OCI-LY7 (cell line): ENCODE data around the gene ZBED5. TPM values are rescaled to one million over a fixed set of nuclear protein-coding genes. Genes with fewer than 3 reads are reported as not detected.

ENCODE experiments used
- BruUV-seq: library from RNA; stranded (reverse); fragments of 400-500 nt; replicated peaks from 2 replicates; lab custom pipeline; 2021; lab: Mats Ljungman, UMichigan
- CTCF ChIA-PET: fragments of 300-600 bp; sonication (Branson Sonifier 250); formaldehyde crosslinking; loops from one replicate; lab custom pipeline; 2022; ENCODE audit warnings: antibody characterized with exemption; ENCODE audit not compliant: unreplicated experiment; lab: Charles Lee
- POLR2A ChIA-PET: fragments of 300-600 bp; sonication (Branson Sonifier 250); formaldehyde crosslinking; loops from one replicate; lab custom pipeline; 2022; ENCODE audit warnings: antibody characterized with exemption; lab: Charles Lee
- DNase-seq: peaks from one replicate; pipeline ENCODE4 v3.0.0-alpha.2; 2015; ENCODE audit warnings: low spot score
- H2AFZ ChIP-seq: fragments of 200-600 bp; sonication (generic), shearing (Covaris generic); 2 replicates; pipeline ENCODE4 v1.6.1; 2014; ENCODE audit warnings: mild to moderate bottlenecking, antibody characterized with exemption, low read length, moderate library complexity
- H3K27ac ChIP-seq: fragments of 200-600 bp; sonication (generic); 2 replicates; pipeline ENCODE4 v1.5.1; 2014; ENCODE audit warnings: mixed run types, low read depth, mild to moderate bottlenecking, moderate library complexity, low read length, inconsistent platforms; ENCODE audit not compliant: poor library complexity, severe bottlenecking
- H3K36me3 ChIP-seq: fragments of 200-600 bp; sonication (generic); 2 replicates; pipeline ENCODE4 v1.6.1; 2014; ENCODE audit warnings: mild to moderate bottlenecking, antibody characterized with exemption, low read length, moderate library complexity, mixed read lengths; ENCODE audit not compliant: insufficient read depth
- H3K4me1 ChIP-seq: fragments of 200-600 bp; sonication (generic); 2 replicates; pipeline ENCODE4 v1.5.1; 2014; ENCODE audit warnings: mild to moderate bottlenecking, low read length; ENCODE audit not compliant: insufficient read depth, poor library complexity, severe bottlenecking
- H3K4me2 ChIP-seq: fragments of 200-600 bp; sonication (generic); 2 replicates; pipeline ENCODE4 v1.6.1; 2014; ENCODE audit warnings: mild to moderate bottlenecking, low read length
- H3K4me3 ChIP-seq: fragments of 200-600 bp; sonication (generic); 2 replicates; pipeline ENCODE4 v1.5.1; 2014; ENCODE audit warnings: mild to moderate bottlenecking, low read depth, low read length; ENCODE audit not compliant: poor library complexity, severe bottlenecking
- H3K79me2 ChIP-seq: fragments of 200-600 bp; sonication (generic); 2 replicates; pipeline ENCODE4 v1.6.1; 2016; ENCODE audit warnings: low read depth, mild to moderate bottlenecking, low read length, moderate library complexity, mixed read lengths; ENCODE audit not compliant: insufficient read depth
- H3K9me2 ChIP-seq: fragments of 200-600 bp; sonication (generic); 2 replicates; pipeline ENCODE4 v1.6.1; 2016; ENCODE audit warnings: mild to moderate bottlenecking, low read length, mixed read lengths; ENCODE audit not compliant: insufficient read depth
- H3K9me3 ChIP-seq: fragments of 200-600 bp; sonication (generic); 2 replicates; pipeline ENCODE4 v1.6.1; 2014; ENCODE audit warnings: mild to moderate bottlenecking, mixed run types, low read length, mixed read lengths
- H4K20me1 ChIP-seq: fragments of 200-600 bp; sonication (generic); 2 replicates; pipeline ENCODE4 v1.6.1; 2014; ENCODE audit warnings: mild to moderate bottlenecking, antibody characterized with exemption, low read length, moderate library complexity, mixed read lengths; ENCODE audit not compliant: insufficient read depth
- CTCF ChIP-seq: fragments of 200-600 bp; sonication (generic); conservative IDR thresholded peaks from 2 replicates; pipeline ENCODE4 v1.5.1; 2014; ENCODE audit warnings: mild to moderate bottlenecking, antibody characterized with exemption, low read length, moderate library complexity, mixed read lengths
- EZH2phosphoT487 ChIP-seq: fragments of 200-600 bp; sonication (generic); IDR thresholded peaks from 2 replicates; pipeline ENCODE4 v1.6.1; 2018; ENCODE audit warnings: low read depth, borderline replicate concordance, mild to moderate bottlenecking, mixed run types, antibody characterized with exemption, low read length, moderate library complexity, mixed read lengths
- intact Hi-C: fragments of 100-400 bp; cut with micrococcal nuclease; formaldehyde crosslinking; loops from one replicate; pipeline ENCODE4 v1.10.0; 2022; ENCODE audit not compliant: unreplicated experiment
- total RNA-seq, 2 experiments: library from RNA; depleted of rRNA in 1 of 2; stranded (reverse); fragments of >200 nt in 1 of 2; shearing (Covaris generic) in 1 of 2; gene quantifications; 2 replicates each; pipeline ENCODE4 v1.2.3, GENCODE V29; 2014 to 2022

Gene ZBED5
- total RNA-seq, 2 experiments from 2014 or later: 42.1 to 71.9 TPM

- Histone ChIP-seq H3K27ac (no peak overlapping the region), H3K36me3 (no peaks in the 10 kb centered on the region; the same call in 1 of the 2 replicates), H3K9me3 (no peaks in the 10 kb centered on the region), H3K9me2 (no peaks in the 10 kb centered on the region), H3K79me2 (peaks cover 8% of the 10 kb centered on the region; the same call in 1 of the 2 replicates), H3K4me2 (no peak overlapping the region), H2AFZ (no peak overlapping the region), H4K20me1 (no peaks in the 10 kb centered on the region), H3K4me3 (no peak overlapping the region), H3K4me1 (peaks cover 9% of the 10 kb centered on the region)
- no TSS peak for BruUV-seq
- intact Hi-C loops: no loop called here
- DNase-seq: no peak
- TF ChIP-seq CTCF (no peak), EZH2phosphoT487 (no peak)
- ChIA-PET CTCF (no interaction called here), POLR2A (interaction anchor here (1.3 kb wide), 1 partner anchor 54 kb away, joined by 4 read pairs; the partner anchor contains the start of gene EIF4G2)
Observed at GRCh38 chr11:10862446-10862845, 4.6 kb upstream of the ZBED5 start.

GRCh38 chr11:10861799-10862198 is 3.9 kb upstream of the ZBED5 start:
- H3K4me2 ChIP-seq: no peak overlapping the region
- intact Hi-C loops: no loop called here
- DNase-seq: no peak
- H3K36me3 ChIP-seq: no peaks in the 10 kb centered on the region; the same call in 1 of the 2 replicates
- BruUV-seq: no TSS peak
- ChIA-PET CTCF (interaction anchor here (0.6 kb wide), 1 partner anchor 321 kb away, joined by 3 read pairs; the partner anchor contains the start of gene RNF141), POLR2A (interaction anchor here (1.3 kb wide), 1 partner anchor 53 kb away, joined by 4 read pairs; the partner anchor contains the start of gene EIF4G2)
- peaks cover 9% of the 10 kb centered on the region for H3K4me1 ChIP-seq
- H3K4me3 ChIP-seq: no peak overlapping the region
- H4K20me1 ChIP-seq: no peaks in the 10 kb centered on the region
- H3K27ac ChIP-seq: no peak overlapping the region
- H3K9me3 ChIP-seq: no peaks in the 10 kb centered on the region
- peaks cover 15% of the 10 kb centered on the region for H3K79me2 ChIP-seq
- TF ChIP-seq CTCF: no peak
- TF ChIP-seq EZH2phosphoT487: no peak
- no peak overlapping the region for H2AFZ ChIP-seq
- H3K9me2 ChIP-seq: no peaks in the 10 kb centered on the region

- H3K4me2 ChIP-seq: no peak overlapping the region
- no TSS peak for BruUV-seq
- DNase-seq: no peak
- H3K36me3 ChIP-seq: peaks cover 3% of the 10 kb centered on the region
- no peak overlapping the region for H3K4me3 ChIP-seq
- peaks cover 22% of the 10 kb centered on the region for H3K79me2 ChIP-seq
- H3K4me1 ChIP-seq: peaks cover 13% of the 10 kb centered on the region
- ChIA-PET CTCF (interaction anchor here (0.6 kb wide), 1 partner anchor 320 kb away, joined by 3 read pairs; the partner anchor contains the start of gene RNF141), POLR2A (interaction anchor here (0.5 to 1.3 kb wide), 6 partner anchors 9 to 1951 kb away, joined by 3 to 9 read pairs (median 4); partner anchors contain the start of gene EIF4G2)
- H3K27ac ChIP-seq: no peak overlapping the region
- intact Hi-C loops: no loop called here
- no peaks in the 10 kb centered on the region for H3K9me2 ChIP-seq
- H2AFZ ChIP-seq: no peak overlapping the region
- no peaks in the 10 kb centered on the region for H3K9me3 ChIP-seq
- H4K20me1 ChIP-seq: no peaks in the 10 kb centered on the region; the same call in 1 of the 2 replicates
- TF ChIP-seq CTCF: no peak
- TF ChIP-seq EZH2phosphoT487: no peak
Observed at GRCh38 chr11:10861047-10861446, 3.2 kb upstream of the ZBED5 start.
